ENCODE data around the gene MANSC1.

DNA sequence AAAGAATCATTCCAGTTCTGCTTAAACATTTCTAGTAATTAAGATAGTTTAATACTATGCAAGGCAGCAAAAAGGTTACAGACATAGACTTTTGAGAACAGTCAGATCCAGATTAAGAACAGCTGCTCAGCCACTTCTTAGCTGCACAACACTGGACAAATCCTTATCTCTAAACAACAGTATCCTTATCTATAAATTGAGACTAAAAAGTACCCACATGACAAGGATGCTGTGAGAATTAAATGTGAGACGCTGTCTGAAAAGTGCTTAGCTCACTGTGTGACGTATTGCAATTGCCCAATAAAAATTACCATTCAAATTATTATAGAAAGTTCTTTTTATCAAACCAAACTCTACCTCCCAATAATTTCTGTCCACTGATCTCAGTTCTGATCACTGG, 42.4 kb upstream of the MANSC1 start:
- TF ChIP-seq, protein P1, sequence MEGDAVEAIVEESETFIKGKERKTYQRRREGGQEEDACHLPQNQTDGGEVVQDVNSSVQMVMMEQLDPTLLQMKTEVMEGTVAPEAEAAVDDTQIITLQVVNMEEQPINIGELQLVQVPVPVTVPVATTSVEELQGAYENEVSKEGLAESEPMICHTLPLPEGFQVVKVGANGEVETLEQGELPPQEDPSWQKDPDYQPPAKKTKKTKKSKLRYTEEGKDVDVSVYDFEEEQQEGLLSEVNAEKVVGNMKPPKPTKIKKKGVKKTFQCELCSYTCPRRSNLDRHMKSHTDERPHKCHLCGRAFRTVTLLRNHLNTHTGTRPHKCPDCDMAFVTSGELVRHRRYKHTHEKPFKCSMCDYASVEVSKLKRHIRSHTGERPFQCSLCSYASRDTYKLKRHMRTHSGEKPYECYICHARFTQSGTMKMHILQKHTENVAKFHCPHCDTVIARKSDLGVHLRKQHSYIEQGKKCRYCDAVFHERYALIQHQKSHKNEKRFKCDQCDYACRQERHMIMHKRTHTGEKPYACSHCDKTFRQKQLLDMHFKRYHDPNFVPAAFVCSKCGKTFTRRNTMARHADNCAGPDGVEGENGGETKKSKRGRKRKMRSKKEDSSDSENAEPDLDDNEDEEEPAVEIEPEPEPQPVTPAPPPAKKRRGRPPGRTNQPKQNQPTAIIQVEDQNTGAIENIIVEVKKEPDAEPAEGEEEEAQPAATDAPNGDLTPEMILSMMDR (conservative IDR thresholded peaks at IDR 0.05), result no peak
- no peak for TF ChIP-seq EZH2 (IDR thresholded peaks at IDR 0.05; ENCODE audit: low read depth)

Measured in PC-9 (cell line).